HFFc6 (cell line): ENCODE results near the gene OSBPL8. TPM values are rescaled to one million over a fixed set of nuclear protein-coding genes. Genes with fewer than 3 reads are reported as not detected.

ENCODE experiments used
- DNase-seq: peaks from one replicate; pipeline ENCODE4 v3.0.0-alpha.2; 2018
- H3K27ac Mint-ChIP-seq: 2 replicates; pipeline ENCODE4 v1.8.0; 2020; ENCODE audit warnings: mild to moderate bottlenecking, mixed read lengths
- H3K27me3 Mint-ChIP-seq: 2 replicates; pipeline ENCODE4 v1.8.0; 2021; ENCODE audit warnings: mild to moderate bottlenecking, moderate library complexity, mixed read lengths; ENCODE audit not compliant: insufficient read depth
- H3K36me3 Mint-ChIP-seq: 2 replicates; pipeline ENCODE4 v1.8.0; 2021; ENCODE audit warnings: low read depth, mixed read lengths
- H3K4me1 Mint-ChIP-seq: 2 replicates; pipeline ENCODE4 v1.8.0; 2020; ENCODE audit warnings: low read depth, mixed read lengths
- H3K4me3 Mint-ChIP-seq: 2 replicates; pipeline ENCODE4 v1.8.0; 2020; ENCODE audit warnings: mild to moderate bottlenecking, moderate library complexity, mixed read lengths
- H3K9me3 Mint-ChIP-seq: 2 replicates; pipeline ENCODE4 v1.8.0; 2020; ENCODE audit warnings: mild to moderate bottlenecking, mixed read lengths
- CTCF ChIP-seq: fragments of 200-600 bp; sonication (generic); IDR thresholded peaks from 2 replicates; pipeline ENCODE4 v1.5.0; 2021; ENCODE audit warnings: antibody characterized with exemption, mild to moderate bottlenecking
- total RNA-seq, 6 experiments: library from RNA; stranded (reverse); fragmentation: NEBNext Ultra II Directional; extraction: Animal tissue kit (Norgen Biotek cat#: 25700); gene quantifications; 2 replicates in 1 of 6; 3 replicates in 5 of 6; pipeline ENCODE4 v1.2.3, GENCODE V29; 2021

The OSBPL8 gene
- total RNA-seq, 6 experiments from 2014 or later = 66.8 to 77.8 (median 71.1) TPM

GRCh38 chr12:76562130-76562529 is 2.6 kb upstream of the OSBPL8 start:
- no peak overlapping the region for H3K4me3 Mint-ChIP-seq
- DNase-seq = no peak
- no peak for TF ChIP-seq CTCF
- no peaks in the 10 kb centered on the region for H3K36me3 Mint-ChIP-seq
- H3K4me1 Mint-ChIP-seq = peaks cover 17% of the 10 kb centered on the region
- H3K9me3 Mint-ChIP-seq = no peaks in the 10 kb centered on the region
- no peak overlapping the region for H3K27ac Mint-ChIP-seq
- no peaks in the 10 kb centered on the region for H3K27me3 Mint-ChIP-seq

GRCh38 chr12:76560086-76560491 is 518 bp upstream of the OSBPL8 start:
- no peaks in the 10 kb centered on the region for H3K27me3 Mint-ChIP-seq
- no peak for DNase-seq
- TF ChIP-seq CTCF = no peak
- peak overlapping the region; percentile 98 for H3K4me3 Mint-ChIP-seq
- no peaks in the 10 kb centered on the region for H3K9me3 Mint-ChIP-seq
- peaks cover 33% of the 10 kb centered on the region for H3K4me1 Mint-ChIP-seq
- H3K36me3 Mint-ChIP-seq = no peaks in the 10 kb centered on the region
- peak overlapping the region; percentile 97 for H3K27ac Mint-ChIP-seq

GRCh38 chr12:76558684-76559399 is 729 bp downstream of the OSBPL8 start:
- peak; percentile 8 for DNase-seq
- no peaks in the 10 kb centered on the region for H3K36me3 Mint-ChIP-seq
- no peak for TF ChIP-seq CTCF
- H3K9me3 Mint-ChIP-seq = no peaks in the 10 kb centered on the region
- peaks cover 44% of the 10 kb centered on the region for H3K4me1 Mint-ChIP-seq
- peak overlapping the region; percentile 97 for H3K27ac Mint-ChIP-seq
- peak overlapping the region; percentile 98 for H3K4me3 Mint-ChIP-seq
- H3K27me3 Mint-ChIP-seq = no peaks in the 10 kb centered on the region

GRCh38 chr12:76556368-76556767 is 3.2 kb downstream of the OSBPL8 start:
- peak overlapping the region; percentile 6; the same call in 1 of the 2 replicates for H3K4me3 Mint-ChIP-seq
- H3K27me3 Mint-ChIP-seq = no peaks in the 10 kb centered on the region
- H3K4me1 Mint-ChIP-seq = peaks cover 56% of the 10 kb centered on the region
- DNase-seq = no peak
- no peak for TF ChIP-seq CTCF
- no peaks in the 10 kb centered on the region for H3K36me3 Mint-ChIP-seq
- no peaks in the 10 kb centered on the region for H3K9me3 Mint-ChIP-seq
- no peak overlapping the region for H3K27ac Mint-ChIP-seq

- H3K4me3 Mint-ChIP-seq = no peak overlapping the region
- no peak for DNase-seq
- no peaks in the 10 kb centered on the region for H3K36me3 Mint-ChIP-seq
- H3K4me1 Mint-ChIP-seq = peaks cover 56% of the 10 kb centered on the region
- no peak for TF ChIP-seq CTCF
- no peak overlapping the region for H3K27ac Mint-ChIP-seq
- no peaks in the 10 kb centered on the region for H3K9me3 Mint-ChIP-seq
- H3K27me3 Mint-ChIP-seq = no peaks in the 10 kb centered on the region
Measured at GRCh38 chr12:76555797-76556196, 3.8 kb downstream of the OSBPL8 start.
